CD4-positive, alpha-beta T cell treated with Interferon alpha-2 for 1 hour (primary cell): ENCODE measurements around the gene GAL3ST2.
A peak's percentile ranks its signal among the peaks of the same experiment; 100 is the strongest.
"Not testable (repeated sequence)": the region's sequence is repeated elsewhere in the genome, so short reads cannot be mapped to it uniquely, and the experiment has no call there.

Experiments
- DNase-seq, 2 donors: peaks; one replicate each; pipeline ENCODE4 v3.0.0-alpha.2; 2020 to 2022

GAL3ST2 gene

DNA sequence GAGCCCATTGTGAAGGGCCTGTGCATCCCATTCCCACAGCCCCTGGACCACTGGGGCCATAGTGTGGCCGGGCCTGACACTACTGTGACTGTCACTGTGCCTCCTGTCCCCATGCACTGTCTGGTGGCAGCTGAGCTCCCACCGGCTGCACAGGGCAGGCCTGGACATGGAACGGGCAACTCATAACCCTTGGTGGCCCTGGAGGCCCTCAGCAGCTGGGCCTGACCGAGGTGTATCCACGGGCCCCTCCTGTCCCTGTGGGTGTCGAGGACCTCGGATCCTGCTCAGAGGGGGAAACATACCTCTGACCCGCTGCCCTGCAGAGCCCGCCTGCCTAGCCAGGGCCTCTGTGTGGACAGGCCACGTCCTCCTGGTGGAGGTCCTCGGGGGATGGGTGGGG lies 7.8 kb upstream of the GAL3ST2 start:
- no peak for DNase-seq

DNA sequence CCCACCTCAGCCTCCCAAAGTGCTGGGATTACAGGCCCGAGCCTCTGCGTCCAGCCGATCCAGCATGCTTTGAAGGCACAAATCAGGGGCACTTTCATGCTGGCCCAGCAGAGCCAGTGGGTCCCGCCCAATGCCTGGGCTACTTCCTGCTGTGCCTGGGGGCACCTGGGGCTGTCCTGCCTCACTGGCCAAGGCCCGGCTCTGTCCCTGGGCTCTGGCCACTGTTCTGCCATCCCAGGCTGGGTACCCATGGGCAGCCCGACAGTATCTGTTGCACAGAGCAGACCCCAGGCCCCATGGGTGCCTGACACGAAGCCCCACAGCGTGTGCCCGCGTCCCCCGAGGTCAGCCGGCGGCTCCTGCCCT lies 6.8 kb upstream of the GAL3ST2 start:
- no peak for DNase-seq

DNA sequence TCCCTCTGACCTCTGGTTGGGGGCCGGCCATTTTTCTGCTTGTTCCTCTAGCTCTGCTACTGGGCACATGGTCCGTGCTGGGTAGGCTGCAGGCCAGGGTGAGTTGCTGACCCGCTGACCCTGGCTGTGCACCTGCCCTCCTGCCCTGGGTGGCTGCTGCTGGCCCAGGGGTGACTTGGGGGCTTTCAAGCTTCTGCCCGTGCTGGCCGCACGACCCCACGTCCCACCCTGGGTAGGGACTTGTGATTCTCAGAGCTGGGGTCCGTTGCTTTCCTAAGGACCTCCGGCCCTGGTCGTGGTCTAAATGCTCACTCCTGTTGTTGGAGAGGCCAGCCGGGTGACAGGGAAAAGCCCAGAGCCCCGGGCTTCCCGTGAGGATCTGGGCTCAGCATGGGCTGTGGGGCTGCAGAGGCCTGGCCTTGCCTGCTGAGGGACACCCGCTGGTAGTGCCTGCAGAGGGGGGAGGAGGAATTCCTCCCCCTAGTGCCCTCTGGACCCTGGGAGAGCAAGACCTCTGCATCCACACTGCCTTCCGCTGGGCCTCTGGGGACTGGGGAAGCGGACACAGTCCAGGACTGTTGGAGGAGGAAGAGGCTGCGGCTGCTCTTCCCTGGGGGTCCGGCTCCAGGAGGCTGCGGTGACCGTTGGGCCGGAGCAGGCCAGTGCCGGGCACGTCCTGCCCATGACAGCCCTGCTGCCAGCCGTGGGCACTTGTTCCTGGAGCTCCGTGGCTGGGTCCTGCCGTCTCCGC lies 6.3 kb upstream of the GAL3ST2 start:
- DNase-seq = no peak

DNA sequence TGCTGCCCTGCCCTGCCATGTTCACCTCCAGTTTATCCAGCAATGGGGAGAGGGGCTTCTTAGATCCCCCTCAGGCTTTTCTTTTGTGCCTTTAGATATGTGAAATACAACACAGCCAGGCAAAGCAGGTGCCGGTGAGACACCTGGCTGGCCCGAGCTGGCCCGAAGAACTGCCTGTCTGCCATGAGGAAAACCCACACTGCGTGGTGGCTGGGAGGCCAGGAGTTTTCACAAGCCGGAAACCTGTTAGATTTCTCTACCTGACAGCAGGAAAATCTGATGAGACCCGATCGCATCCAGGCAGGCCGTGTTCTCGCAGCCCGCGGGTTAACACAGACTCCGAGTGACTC lies 5.7 kb upstream of the GAL3ST2 start:
- no peak for DNase-seq

DNA sequence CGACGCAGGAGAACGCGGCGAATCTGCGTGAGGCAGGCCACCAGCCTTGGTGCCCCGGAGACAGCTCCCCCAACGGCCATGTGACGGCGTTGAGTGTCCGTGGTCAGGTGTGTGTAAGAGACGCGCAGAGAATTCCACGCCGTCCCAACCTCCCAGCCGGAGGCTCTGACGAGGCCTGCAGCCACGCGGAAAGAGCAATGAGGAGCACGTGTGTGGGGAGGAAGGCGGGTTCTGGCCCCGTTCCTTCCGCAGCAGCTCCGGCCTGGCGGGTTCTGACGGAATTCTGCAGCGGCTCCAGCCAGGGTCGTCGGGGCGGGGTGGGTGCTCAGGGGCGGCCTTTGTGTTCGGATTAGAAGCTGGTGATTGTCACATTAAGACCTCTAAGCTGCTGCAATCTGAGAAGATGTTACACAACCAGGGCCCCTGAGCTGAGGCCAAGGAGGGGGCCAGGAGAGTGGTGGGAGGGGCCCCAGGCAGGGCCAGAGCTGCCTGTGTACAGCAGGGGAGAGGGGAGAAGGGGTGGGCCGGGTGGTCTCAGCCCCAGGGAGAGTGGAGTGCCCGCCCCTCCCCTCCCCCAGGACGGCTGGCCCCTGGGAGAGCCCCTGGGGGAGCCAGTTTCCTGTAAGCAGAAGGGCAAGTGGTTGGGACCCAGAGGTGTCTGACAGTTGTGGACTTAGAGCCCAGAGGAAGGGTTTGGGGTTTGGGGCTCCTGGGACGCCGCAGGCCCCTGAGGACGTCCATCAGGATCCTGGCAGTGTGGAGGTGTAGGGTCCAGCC lies 5.1 kb upstream of the GAL3ST2 start:
- no peak for DNase-seq

DNA sequence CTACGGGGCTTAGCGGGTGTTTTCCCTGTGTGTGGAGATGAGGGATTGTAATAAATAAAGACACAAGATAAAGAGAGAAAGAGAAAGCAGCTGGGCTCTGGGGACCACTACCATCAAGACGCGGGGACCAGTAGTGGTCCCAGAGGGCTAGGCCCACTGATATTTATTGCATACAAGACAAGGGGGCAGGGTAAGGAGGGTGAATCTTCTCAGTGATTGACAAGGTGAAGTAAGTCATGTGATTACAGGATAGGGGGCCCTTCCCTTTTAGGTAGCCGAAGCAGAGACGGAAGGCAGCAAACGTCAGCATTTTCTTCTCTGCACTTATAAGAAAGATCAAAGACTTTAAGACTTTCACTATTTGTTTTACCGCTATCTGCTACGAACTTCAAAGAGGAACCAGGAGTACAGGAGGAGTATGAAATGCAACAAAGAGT lies 4.5 kb upstream of the GAL3ST2 start:
- DNase-seq = peak in 1 of 2 donors; percentile 69

DNA sequence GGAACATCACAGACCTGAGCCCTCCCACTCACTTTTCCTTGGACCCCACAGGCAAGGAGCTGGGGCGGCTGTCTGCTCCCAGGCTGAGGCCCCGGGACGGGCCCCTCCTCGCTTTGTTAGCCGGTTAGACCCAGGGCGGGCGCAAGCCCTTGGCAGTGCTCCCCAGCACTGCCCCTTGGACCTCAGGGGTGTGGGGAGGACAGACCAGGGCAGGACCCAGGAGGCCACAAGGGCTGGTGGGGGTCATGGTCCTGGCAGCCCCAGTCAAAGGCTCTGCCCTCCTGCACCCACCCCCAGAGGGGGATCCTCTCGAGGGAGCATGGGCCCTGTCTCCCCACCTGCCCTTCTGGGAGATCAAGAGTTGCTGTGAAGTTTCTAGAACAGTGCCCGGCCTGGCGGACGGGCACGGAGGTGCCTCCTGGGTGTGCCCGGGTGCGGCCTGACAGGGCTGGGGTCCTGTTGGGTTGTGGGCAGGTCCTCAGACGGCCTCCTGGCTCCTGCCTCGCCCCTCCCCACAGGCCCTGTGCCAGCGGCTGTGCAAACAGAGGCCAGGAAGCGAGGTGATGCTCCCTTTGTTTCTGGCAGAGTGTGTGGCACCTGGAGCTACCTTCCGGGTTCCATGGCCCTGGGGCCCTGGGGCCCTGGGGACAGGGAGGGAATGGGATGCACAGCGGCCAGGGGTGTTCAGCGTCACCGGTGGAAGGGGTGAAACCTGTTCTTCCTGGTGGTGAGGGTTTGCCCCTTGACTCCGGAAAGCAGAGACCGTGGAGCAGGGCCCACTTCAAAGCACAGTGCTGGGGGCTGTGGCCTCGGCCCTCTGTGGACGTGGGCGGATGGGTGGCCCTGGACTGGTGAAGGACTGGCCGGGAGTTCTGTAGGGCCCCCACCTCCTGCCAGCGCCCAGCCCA lies 2.9 kb upstream of the GAL3ST2 start:
- no peak for DNase-seq

DNA sequence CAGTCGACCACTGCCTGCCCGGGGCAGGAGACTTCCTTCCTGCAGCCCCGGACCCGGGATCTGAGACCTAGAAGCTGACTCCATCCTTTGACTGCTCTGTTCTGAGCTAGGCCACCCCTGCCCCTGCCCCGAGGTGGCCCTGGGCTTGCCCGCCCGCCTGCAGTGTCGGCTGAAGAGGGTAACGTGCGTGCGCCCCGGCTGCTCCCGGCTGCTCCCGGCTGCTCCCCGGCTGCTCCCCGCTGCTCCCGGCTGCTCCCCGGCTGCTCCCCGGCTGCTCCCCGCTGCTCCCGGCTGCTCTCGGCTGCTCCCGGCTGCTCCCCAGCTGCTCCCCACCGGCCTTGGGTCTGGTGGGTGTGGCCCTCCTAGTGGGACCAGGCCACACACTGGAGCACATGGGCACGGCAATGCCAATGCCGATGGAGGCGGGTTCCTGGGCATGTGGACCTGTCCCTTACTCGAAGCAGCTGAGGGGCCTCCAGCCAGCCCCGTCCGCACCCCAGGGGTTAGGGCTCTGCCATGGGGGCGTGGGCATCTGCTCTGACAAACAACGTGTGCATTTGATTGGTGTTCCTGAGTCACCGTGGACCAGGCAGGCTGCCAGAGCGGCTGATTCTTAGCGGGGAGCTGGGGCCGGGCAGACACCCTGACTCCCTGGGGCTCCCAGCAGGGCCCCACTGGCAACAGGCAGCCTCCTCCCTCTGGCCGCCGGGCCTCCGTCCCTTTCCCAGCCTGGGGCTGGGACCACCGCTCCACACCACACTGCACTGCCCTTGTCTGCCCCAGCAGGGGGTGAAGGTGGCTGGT lies 2.0 kb upstream of the GAL3ST2 start:
- no peak for DNase-seq

DNA sequence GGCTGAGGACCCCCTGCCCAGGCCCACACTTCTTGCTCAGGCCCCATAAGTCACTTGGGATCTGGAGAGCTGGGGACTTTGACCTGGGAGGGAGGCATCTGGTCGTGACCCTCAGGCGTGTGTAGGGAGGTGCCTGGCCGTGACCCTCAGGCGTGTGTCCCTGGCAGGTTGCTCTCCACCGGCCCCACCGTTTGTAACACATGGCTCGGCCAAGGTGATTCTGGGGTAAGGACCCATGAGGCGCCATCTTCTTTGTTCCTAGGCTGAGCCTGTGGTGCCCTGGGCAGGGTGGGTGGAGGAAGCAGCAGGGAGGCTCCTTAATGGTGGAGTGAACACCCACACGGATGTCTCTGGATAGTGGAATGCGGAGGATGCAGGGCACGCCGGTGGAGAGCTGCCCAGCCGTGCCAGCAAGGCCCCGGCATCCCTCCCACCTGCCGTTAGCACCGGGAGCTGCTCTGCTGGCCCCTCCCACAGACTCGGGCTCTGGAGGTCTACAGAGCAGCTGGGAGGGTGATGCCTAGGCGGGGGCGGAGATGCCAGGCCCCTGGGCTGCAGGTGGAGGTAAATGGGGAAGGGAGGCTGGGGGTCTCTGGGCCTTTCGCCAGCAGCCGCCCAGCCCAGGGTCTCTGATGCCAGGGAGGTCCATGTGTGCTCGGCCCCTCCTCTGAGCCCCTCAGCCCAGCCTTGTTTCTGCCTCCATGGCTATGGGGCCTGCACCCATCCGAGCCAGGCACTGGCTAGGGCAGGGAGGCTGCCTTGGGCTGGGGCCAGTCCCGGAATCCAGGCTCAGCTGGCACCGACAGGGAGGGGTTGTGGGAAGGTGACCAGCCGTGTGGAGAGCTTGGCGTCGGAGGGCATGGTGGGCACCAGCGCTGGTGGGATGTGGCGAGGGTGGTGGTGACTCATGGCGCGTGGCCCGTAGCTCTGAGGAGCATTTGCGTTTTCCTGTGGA lies 1.1 kb upstream of the GAL3ST2 start:
- no peak for DNase-seq

DNA sequence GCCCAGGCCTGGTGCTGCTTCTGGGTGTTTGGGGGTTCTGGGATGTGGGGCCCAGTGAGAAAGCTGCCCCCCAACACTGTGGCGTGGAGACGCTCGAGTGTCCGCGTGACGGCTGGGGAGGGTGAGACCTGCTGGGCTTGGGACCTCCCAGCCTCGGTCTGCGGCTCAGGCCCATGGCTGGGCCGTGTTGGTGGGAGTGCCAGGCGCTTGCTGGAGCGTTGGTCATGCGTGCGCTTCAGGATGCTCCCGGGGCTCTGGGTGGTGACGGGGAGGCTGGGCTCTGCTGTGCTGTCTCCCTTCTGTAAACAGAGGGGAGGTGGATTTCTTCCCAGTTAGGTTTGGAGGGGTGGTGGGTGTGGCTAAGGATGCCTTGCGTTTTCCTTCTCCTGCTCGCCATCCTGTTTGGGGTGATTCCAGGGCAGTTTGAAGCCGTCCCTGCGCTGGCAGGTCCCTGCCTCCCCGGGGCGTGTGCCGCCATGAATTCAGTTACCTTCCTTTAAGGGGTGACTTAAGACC lies 606 bp downstream of the GAL3ST2 start:
- DNase-seq = no peak

DNA sequence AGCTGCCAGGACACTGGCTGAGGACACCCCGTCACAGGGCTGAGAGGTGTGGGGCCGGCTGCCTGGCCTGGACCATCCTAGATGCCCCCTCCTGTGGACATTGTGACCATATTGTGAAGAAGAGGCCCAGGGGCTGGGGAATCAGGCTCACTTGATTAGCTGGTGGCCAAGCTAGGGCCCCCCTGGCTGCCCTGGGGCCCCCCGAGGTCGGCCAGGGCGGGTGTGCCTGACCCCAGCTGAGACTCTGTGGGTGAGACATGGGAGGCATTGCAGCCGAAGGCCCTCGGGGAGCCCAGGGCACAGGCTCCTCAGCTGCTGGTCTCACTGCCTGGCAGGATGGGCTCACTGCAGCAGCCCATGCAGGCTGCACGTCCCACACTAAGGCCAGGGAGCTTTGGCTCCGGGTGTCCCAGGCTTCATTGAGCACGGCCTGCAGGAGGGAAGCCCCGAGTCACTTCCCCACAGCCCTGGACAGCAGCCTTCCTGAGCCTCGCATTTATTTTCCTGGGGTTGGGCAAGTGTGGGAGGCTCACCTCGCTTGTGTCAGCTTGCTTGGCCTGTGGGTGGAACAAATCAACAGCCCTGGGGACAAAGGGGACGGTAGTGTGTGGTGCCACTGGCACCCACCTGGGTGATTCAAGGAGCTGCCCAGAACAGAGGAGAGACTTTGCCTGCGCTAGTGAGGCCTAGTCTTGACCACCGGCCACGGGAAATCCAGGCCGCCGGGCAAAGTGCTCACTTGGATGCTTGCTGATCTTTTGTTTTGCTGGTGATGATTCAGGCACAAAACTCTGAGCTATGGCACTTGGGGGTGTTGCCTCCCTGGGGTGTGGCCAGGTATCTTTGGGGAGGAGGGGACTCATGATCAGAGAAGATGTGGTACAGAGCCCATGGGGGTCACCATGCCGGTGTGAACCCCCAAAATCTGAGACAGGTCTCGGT lies 1.3 kb downstream of the GAL3ST2 start:
- DNase-seq = no peak

DNA sequence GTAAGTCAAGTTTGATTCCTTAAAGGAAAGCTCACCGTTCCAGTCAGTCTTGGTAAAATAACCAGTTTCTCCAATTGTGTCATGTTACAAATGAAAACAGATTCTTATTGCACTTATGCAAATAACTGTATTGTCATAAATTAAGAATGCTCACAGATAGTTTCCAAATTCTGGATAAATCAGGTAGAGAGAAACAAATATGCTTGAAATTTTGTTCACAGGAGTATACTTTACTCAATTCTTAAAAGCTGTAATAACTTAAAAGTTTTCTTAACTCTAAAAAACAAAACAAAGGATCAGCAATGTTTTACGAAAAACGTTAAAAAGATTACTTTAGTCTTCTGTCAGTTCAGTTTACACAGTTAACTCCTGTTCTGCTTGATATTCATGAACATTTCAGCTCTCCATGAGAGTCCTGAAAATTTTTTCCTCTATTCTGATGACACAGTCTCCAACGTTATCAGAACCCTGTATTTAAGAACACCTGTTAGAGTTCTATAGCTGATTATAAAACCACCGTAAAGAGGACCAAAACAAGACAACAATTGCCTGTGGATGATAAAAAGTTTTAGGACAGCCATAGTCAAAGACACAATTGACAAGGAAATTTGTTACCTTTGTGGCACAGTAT lies 4.4 kb downstream of the GAL3ST2 start:
- no peak for DNase-seq

DNA sequence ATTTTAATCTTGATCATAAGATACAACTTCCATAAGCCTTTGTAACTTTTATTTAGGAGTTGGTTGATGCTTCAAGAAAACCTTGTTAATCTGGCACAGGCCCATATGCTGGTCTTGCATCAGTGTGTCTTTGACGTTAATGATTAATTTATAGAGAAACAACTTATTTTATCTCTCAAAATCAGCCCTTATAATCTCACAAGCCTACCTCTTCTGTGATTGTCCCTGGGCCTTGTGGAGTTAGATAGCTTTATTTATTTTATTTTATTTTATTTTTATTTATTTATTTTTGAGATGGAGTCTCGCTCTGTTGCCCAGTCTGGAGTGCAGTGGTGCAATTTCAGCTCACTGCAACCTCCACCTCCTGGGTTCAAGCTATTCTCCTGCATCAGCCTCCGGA lies 5.4 kb downstream of the GAL3ST2 start:
- DNase-seq = not testable (repeated sequence)

DNA sequence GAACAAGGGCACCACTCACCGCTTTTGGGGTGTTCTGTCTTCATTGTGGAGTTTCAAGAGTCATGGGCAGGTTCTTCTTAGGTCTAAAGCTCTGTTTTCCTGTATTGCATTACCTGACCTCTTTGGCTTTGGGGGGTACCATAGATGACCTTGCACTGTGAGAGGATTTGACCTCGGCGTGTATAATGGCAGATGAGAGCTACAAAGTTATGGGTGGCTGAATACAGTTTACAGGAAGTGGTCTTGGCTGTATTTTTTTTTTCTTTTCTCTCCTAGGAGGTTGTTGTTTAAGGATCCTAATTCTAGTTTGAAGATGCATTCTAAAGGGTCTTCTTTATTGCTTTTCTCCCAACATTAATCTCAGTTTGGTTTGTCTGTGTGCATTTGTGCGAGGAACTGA lies 11.5 kb downstream of the GAL3ST2 start:
- DNase-seq = no peak

DNA sequence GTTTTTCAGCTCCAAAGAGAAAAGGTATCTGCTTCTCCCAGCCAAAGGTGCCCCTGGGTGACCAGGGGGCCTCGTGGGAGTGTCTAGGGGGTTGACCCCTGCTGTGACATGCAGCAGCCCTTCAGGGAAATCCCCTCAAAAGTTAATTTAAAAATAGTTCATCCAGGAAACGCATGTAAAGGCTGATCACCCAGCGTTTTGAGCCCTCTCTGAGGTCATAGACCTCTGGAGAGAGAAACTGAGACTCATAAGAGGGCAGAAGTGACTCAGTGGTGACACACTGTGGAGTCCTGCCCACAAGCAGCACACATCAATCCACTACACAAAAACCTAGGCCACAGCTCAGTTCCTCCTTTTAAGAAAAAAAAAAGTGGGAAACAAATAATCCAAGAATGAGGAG lies 11.9 kb downstream of the GAL3ST2 start:
- peak in 1 of 2 donors; percentile 33 for DNase-seq

DNA sequence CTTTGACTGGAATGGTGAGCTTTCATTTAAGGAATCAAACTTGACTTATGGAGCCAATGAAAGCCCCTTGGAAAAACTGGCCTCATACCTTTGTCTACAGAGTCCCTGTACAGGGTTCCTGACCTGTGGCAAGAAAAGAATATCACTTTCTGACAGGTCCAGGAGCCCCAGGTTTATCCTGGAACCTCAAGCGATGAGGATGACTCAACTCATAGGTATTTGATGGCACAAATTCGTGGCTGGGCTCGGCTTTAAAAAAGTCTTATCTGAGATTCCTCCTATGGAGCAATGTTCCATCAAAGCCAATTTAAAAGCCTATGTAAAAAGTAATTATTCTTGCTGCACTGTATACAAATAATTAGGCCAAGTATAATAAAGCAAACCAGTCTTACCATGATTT lies 14.8 kb downstream of the GAL3ST2 start:
- not testable (repeated sequence) for DNase-seq

DNA sequence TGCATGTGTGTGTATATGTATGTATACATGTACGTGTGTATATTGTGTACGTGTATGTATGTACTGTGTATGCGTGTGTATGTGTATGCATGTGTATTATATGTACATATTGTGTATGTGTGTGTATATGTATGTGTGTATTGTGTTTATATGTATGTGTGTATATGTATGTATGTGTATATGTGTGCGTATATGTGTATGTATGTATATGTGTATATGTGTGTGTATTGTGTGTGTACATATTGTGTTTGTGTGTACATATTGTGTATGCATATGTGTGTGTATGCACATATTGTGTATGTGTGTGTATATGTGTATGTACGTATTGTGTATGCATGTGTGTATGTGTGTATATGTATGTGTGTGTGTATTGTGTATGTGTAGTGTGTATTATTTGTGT lies 16.8 kb downstream of the GAL3ST2 start:
- DNase-seq = no peak

DNA sequence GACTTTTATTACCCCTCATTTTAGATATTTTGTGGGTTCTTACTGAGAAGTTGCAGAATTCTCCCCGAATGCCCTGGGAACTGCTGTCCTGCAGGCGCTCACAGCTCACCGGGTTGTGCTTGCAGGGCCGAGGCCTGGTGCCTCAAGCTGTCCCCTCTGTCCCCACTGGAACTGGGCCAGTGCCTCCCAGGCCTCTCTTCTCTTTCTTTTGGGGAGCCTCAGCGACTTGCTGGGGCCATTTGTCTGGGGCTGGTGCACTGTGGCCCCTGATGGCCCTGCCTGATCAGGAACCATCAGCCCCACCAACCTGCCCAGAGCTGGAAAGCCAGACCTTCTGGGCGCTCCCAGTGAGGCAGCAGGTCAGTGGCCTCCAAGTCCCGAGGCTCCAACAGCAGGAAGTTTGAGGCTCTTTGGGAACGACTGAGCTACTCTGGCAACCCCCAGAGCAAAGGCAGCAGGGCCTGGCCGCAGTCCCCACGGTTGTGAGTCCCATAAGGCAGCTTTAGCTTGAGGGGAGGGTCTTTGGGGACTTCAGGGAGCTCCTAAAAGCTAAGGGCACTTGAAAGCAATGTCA lies 17.7 kb downstream of the GAL3ST2 start:
- no peak for DNase-seq
